ENCODE measurements around the gene PTCD3.

Gene PTCD3

DNA sequence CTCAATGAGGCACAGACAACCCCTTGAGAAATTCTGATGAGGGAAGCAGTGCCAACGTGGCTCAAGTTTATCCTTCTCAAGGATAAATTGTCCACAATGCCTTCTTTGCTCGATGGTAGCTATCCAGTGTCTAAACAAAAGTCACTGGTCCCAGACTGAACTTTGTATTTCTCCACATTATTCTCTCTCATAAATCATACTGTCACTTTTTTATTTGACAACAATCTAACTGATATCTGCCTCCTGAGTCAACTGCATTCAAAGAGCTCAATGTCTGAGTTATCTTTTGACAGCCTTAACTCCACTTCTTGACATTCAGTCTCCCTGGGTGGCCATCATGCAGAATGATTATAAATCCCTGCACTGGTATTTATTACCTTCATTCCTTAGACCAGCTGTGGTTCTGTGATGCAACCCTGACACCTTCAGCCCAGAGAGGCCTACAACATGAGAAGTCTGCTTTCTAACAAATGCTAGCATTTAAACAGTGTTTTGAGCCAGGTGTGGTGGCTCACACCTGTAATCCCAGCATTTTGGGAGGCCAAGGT, 51.0 kb downstream of the PTCD3 start:
- TF ChIP-seq CTCF (IDR thresholded peaks at IDR 0.05; ENCODE audit: low read depth, low read length, missing control alignments): no peak
- no peak for DNase-seq (ENCODE audit: extremely low read depth, low read depth)
- H3K4me3 ChIP-seq (replicated peaks; ENCODE audit: low read depth, low read length): no peak overlapping the region

- DNase-seq (ENCODE audit: extremely low read depth, low read depth): no peak
Measured at GRCh38 chr2:86158286-86158685, 52.3 kb downstream of the PTCD3 start.

GRCh38 chr2:86160156-86160952, 54.3 kb downstream of the PTCD3 start:
- no peak overlapping the region for H3K4me3 ChIP-seq (replicated peaks; ENCODE audit: low read depth, low read length)
- DNase-seq (ENCODE audit: extremely low read depth, low read depth): no peak
- TF ChIP-seq CTCF (IDR thresholded peaks at IDR 0.05; ENCODE audit: low read depth, low read length, missing control alignments): no peak

More at GRCh38 chr2:86158286-86158685, 52.3 kb downstream of the PTCD3 start:
- H3K4me3 ChIP-seq (replicated peaks; ENCODE audit: low read depth, low read length): no peak overlapping the region
- no peak for TF ChIP-seq CTCF (IDR thresholded peaks at IDR 0.05; ENCODE audit: low read depth, low read length, missing control alignments)

GRCh38 chr2:86170449-86170848, 64.4 kb downstream of the PTCD3 start:
- DNase-seq (ENCODE audit: extremely low read depth, low read depth): no peak
- no peak for TF ChIP-seq CTCF (IDR thresholded peaks at IDR 0.05; ENCODE audit: low read depth, low read length, missing control alignments)
- no peak overlapping the region for H3K4me3 ChIP-seq (replicated peaks; ENCODE audit: low read depth, low read length)

DNA sequence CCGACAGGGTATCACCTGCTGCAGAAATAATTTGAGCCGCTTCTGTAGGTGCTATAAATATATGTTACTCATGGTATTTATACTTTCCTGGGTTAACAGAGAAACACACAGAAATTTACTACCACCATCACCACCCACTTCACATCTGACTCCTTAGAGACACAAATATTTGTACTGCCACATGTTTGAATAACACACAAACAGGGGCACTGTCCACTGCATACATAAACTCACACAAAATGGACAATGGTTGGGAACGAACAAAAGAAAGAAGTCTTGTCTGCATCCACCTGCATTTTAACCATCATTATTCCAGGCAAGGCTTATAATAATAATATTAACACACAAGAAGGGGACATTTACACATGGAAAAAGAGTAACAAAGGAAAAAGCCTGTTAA, 65.3 kb downstream of the PTCD3 start:
- no peak overlapping the region for H3K4me3 ChIP-seq (replicated peaks; ENCODE audit: low read depth, low read length)
- no peak for DNase-seq (ENCODE audit: extremely low read depth, low read depth)
- TF ChIP-seq CTCF (IDR thresholded peaks at IDR 0.05; ENCODE audit: low read depth, low read length, missing control alignments): no peak

DNA sequence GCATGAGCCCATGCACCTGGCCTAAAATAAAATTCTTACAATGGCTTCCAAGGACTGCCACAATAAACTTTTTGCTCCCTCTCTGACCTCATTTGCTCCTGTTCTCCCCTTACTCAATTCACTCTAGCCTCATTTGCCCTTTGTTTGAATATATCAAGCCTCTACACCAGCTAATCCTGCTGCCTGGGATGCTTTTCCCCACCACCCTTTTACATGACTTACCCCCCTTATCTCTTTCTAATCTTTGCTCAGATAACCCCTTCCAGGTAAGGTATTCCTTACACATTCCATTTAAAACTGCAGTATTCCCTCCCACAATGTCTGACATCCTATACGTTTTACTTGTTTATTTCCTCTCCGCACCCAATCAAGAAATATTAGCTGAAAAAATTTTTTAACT, 66.6 kb downstream of the PTCD3 start:
- DNase-seq (ENCODE audit: extremely low read depth, low read depth): no peak
- no peak overlapping the region for H3K4me3 ChIP-seq (replicated peaks; ENCODE audit: low read depth, low read length)
- no peak for TF ChIP-seq CTCF (IDR thresholded peaks at IDR 0.05; ENCODE audit: low read depth, low read length, missing control alignments)

Data from HFF-Myc (cell line).